GM19438 (cell line): ENCODE data around the gene CNOT11.
"Not testable (repeated sequence)": the region's sequence is repeated elsewhere in the genome, so short reads cannot be mapped to it uniquely, and the experiment has no call there.

Experiments
- ATAC-seq: cut with Tn5 transposase; IDR thresholded peaks from one replicate; pipeline ENCODE4 v1.9.1; 2021; ENCODE audit warnings: low read depth; ENCODE audit not compliant: unreplicated experiment

The CNOT11 gene

DNA sequence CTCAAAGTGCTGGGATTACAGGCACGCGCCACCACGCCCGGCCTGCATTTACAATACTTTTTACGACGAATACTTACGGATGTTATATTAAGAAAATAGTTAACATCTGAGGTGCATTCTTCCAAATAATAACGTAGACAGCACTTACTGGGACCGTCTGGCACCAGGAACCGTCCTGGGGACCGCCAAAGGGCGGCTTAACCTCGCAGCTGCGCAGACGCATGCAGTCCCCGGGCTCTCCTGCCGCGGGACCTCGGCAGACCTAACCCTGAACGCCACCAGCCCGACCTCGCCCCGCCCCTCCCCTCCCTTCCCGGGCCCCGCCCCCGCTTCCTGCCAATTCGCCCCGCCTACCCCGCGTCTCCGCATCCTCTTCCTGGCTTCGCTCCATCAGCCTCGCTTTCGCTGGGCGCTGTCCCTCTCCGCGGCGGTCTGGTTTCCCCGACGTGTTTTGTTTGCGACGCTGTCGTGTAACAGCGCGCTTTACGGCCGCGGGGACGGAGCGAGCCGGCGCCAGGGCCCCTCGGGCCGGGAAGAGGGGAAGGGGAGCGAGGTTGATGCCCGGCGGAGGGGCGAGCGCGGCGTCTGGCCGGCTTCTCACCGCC is at the start of gene CNOT11:
Gene CNOT11, plus strand, starts transcription at position 479 of the 605 bp plus-strand sequence. Its CDS starts 79 bp downstream, at position 558.
- ATAC-seq, result peak; percentile 87

GRCh38 chr2:101204400-101205115 is 48.1 kb upstream of the CNOT11 start:
- no peak for ATAC-seq

GRCh38 chr2:101205521-101206479 is 46.9 kb upstream of the CNOT11 start:
- ATAC-seq, result no peak

- no peak for ATAC-seq
Measured at GRCh38 chr2:101208830-101209229, 43.9 kb upstream of the CNOT11 start.

DNA sequence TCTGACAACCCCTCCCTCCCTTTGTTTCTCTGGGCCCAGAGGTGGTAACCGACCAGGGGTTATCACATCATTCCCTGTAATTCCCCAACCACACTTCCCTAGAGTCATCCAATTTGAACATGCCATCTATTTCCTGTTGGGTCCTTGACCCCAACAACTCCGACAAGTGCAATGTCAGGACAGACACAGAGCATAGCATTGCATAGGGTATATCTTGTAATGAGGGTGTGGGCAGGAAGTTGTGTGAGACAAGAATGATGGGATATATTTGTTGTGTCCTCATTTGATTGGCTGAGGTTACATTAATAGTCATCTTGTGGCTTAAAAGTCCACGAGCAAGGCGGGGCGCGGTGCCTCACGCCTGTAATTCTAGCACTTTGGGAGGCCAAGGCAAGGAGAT is 33.4 kb upstream of the CNOT11 start:
- no peak for ATAC-seq

GRCh38 chr2:101220091-101220490 is 32.6 kb upstream of the CNOT11 start:
- not testable (repeated sequence) for ATAC-seq

DNA sequence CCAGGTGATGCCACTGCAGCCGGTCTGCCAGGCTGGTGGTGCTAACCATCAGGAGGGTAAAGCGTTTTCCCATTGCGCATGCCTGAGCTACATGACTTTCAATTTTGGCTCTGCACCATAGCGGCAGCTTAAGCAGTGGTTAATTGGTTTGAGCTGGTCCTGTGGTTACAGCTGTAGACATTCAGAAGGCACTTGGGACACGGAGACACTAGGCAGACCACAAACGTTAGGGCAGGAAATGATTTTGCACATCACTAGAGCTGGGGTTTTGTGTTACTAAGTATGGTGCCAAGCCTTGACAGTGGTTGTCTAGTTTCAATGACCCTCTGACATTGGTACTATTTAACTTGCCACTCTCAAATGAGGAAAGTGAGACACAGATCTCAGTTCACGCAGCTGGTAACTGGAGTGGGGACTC is 28.9 kb upstream of the CNOT11 start:
- ATAC-seq, result peak; percentile 99

GRCh38 chr2:101230541-101231001 is 22.1 kb upstream of the CNOT11 start:
- ATAC-seq, result no peak

DNA sequence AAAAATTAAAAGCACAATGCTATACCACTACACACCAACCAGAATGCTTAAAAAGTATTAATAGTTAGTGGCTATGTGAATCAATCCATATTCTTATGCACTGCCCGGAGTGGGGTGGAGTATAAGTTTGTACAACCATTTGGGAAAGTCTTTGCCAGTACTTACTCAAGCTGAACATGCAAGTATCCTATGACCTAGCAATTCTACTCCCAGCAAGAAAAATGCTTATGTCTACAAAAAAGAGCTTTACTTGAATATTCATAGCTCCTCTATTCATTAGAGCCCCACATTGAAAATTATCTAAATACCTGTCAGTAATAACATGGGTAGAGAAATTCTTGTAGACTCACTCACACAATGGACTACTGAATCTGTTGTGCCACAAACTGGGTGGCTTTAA is 21.4 kb upstream of the CNOT11 start:
- no peak for ATAC-seq

DNA sequence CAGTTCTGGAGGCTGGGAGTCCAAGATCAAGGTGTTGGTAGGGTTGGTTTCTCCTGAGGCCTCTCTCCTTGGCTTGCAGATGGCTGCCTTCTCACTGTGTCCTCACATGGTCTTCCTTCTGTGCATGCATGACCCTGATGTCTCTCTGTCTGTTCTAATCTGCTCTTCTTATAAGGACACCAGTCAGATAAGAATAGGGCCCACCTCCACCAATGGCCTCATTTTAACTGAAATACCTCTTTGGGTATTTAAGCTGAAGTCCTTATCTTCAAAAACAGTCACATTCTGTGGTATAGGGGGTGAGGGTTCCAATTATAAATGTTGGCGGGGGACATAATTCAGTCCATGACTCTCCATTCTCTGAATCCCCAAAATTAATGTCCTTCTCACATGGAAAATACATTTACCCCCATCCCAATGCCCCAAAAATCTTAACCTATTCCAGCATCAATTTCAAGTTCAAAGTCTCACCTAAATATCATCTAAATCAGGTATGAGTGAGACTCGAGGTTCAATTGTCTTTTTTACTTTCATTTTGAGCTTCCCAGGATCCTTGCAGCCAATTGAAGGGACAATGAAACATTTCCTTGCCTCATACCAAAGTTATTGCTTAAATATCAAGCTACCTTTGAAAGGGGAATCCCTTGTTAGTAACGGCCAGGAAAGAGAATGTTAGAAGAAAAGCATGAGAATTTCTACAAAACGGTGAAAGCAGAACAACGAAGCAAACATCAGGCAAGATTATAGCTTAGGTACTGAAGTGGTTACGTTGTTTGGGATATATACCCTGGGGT is 20.6 kb upstream of the CNOT11 start:
- no peak for ATAC-seq

DNA sequence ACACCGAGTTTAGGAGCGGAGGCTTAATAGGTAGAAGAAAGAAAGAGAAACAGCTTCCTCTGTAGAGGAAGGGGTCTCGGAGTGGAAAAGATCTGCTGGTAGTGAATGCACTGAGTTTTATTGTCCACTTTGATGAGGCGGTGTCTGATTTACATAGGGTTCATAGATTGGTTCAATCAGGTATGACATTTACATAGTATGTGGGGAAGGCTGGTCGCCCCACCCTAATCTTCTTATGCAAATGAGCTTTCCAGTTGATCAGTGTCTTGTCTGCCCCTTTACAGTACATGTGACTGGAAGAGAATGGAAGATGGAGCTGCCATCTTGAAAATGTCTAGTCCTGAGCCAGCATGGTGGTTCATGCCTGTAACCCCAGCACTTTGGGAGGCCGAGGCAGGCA is 19.9 kb upstream of the CNOT11 start:
- ATAC-seq, result no peak

- no peak for ATAC-seq
Measured at GRCh38 chr2:101234169-101234938, 18.3 kb upstream of the CNOT11 start.

DNA sequence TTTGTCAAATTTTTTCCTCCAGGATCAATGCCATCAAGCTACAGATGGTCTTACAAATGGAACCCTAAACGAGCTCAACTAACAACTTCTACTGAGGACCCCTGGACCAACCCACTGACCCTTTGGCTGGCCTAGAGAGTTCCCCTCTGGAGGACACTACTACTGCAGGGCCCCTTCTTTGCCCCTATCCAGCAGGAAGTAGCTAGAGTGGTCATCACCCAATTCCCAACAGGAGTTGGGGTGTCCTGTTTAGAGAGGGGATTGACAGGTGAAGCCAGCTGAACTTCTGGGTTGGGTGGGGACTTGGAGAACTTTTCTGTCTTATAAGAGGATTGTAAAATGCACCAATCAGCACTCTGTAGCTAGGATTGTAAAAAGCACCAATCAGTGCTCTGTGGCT is 16.7 kb upstream of the CNOT11 start:
- ATAC-seq, result not testable (repeated sequence)

- ATAC-seq, result not testable (repeated sequence)
Measured at GRCh38 chr2:101237944-101238343, 14.7 kb upstream of the CNOT11 start.

- no peak for ATAC-seq
Measured at GRCh38 chr2:101238930-101239759, 13.5 kb upstream of the CNOT11 start.

DNA sequence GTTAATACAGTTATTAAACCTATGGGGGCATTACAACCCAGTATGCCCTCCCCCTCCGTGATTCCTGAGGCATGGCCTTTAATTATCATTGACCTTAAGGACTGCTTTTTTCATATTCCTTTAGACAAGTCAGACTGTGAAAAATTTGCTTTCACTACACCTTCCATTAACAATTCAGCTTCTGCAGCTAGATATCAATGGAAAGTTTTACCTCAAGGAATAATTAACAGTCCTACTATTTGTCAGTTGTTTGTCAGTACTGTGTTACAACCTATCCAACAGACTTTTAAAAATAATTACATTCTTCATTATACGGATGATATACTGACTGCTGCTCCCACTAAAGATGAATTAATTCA is 12.9 kb upstream of the CNOT11 start:
- not testable (repeated sequence) for ATAC-seq

DNA sequence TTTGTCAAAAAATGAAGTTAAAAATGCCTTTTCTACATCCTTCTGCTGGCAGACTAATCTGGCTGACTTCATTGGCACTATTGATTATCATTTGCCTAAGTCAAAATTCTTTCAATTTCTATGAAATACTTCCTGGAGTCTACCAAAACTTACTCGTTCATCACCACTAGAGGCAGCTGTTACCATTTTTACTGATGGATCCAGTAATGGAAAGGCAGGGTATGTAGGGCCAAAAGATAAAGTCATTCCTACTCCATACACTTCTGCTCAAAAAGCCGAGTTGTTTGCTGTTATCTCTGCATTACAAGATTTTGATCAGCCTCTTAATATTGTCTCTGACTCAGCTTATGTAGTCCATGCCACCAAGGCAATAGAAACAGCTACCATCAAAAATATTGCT is 12.0 kb upstream of the CNOT11 start:
- ATAC-seq, result not testable (repeated sequence)

- no peak for ATAC-seq
Measured at GRCh38 chr2:101241158-101241557, 11.5 kb upstream of the CNOT11 start.

DNA sequence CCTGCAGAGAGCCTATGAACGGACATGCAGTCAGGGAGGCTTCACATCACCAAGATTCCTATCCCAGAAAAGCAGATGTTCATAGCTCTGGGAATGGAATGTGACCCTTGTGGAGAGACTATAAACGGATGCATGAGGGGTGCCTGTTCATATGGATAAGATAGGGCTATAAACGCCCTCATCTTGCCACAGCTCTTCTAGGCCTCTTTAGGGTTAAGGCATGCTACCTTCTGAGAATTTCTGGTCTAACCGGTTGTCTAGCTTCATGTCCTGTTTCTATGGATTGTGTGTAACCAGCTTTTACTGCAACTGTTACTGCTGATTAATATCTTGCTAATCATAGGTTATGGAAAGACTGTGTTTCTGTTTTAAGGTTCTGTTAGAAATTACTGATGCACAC is 8.3 kb upstream of the CNOT11 start:
- not testable (repeated sequence) for ATAC-seq
